ENCODE data around the gene VEPH1. TPM values are rescaled to one million over a fixed set of nuclear protein-coding genes. Genes with fewer than 3 reads are reported as not detected.

VEPH1 gene
- 4.3 TPM for polyA plus RNA-seq (2013, experiment 1 of 2)
- polyA plus RNA-seq (2013, experiment 2 of 2) = 4.6 TPM

DNA sequence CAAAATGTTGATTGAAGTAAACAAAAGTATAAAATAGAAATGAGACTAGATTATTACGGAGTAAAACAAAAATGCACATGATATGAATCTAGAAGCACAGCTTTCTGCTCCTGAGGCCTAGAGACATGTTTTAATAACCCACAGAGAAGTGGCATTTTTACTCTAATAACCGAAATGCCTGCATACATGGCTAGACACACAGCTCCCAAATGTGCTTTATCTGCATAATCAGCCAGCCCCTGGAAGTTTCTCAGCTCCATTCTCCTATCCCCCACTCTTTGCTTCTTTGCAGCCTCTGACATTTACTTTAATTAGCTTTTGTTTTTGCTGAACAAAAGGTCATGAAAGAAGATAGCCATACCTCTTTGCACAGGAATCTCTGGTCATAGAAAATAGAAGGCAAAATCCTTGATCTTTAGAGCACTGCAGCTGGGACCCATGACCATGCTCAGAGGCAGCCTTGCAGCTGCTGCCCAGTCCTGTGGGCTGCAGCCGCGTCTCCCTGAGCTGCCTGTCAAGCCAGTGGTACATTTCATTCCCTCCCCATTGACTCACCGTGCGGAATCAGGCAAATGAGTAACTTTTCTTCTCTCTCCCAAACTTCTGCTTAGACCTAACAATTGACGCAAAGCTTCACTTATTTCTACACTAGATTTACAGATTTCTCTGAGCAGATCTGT is at the start of gene VEPH1:
Gene VEPH1, minus strand, starts transcription at position 501 of the 680 bp plus-strand sequence. CDS start 8,067 bp downstream, outside the sequence.
- Histone ChIP-seq H3K4me2 (ENCODE audit: low read length) (no peak within 1 kb of the TSS), H3K23ac (ENCODE audit: low read length) (no peak within 1 kb of the TSS), H3K79me1 (ENCODE audit: low read length) (no peaks in the 10 kb centered on the region), H2AK5ac (ENCODE audit: low read length) (no peak within 1 kb of the TSS), H3K27ac (ENCODE audit: low read depth, low read length) (no peak within 1 kb of the TSS), H3K4me1 (ENCODE audit: control insufficient read depth, low read depth, low read length) (peaks cover 8% of the 10 kb centered on the region), H3K56ac (ENCODE audit: low read length) (peak within 1 kb of the TSS; percentile 38), H2BK15ac (replicated peaks; ENCODE audit: low read depth) (no peak within 1 kb of the TSS), H4K8ac (ENCODE audit: low read depth, low read length) (peak within 1 kb of the TSS; percentile 28), H2BK120ac (ENCODE audit: low read depth, low read length) (peak within 1 kb of the TSS; percentile 38), H4K5ac (ENCODE audit: low read length) (no peak within 1 kb of the TSS), H3K9ac (ENCODE audit: low read length) (no peak within 1 kb of the TSS), H3K4me3 (ENCODE audit: low read length) (no peak within 1 kb of the TSS), H2BK5ac (ENCODE audit: low read length) (no peak within 1 kb of the TSS), H3K4ac (ENCODE audit: low read depth, low read length) (no peak within 1 kb of the TSS), H3K27me3 (ENCODE audit: insufficient read depth, low read length, poor library complexity) (no peaks in the 10 kb centered on the region), H3K18ac (ENCODE audit: low read length) (no peak within 1 kb of the TSS), H3K36me3 (ENCODE audit: control insufficient read depth, insufficient read depth, low read length) (no peaks in the 10 kb centered on the region), H3K79me2 (ENCODE audit: control insufficient read depth, insufficient read depth, low read length) (no peaks in the 10 kb centered on the region)
- DNase-seq = peak; percentile 44
- WGBS (ENCODE audit: extremely low coverage, insufficient coverage, low lambda C conversion rate) = no CpG with 5 or more reads among the region's 7 CpGs

DNA sequence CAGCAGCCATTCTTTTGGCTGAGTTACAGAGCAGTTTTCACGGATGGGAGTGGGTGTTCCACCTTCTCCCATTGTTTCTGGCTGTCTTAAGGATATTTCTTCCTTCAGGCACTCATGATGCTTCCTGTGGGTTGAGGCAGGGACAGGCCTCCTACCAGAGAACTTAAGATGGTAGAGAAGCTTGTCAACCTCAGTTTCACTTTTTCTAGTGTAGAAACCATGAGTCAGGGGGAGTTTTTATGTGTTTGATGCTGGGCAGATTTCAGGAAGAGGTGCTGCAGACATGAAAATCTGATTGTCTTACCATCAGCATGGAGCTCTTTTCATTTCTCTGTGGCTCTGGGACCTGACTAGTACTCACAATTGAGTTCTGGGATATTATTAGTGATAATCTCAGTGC is 48.7 kb upstream of the VEPH1 start:
- Histone ChIP-seq H4K8ac (ENCODE audit: low read depth, low read length) (no peak overlapping the region), H3K18ac (ENCODE audit: low read length) (no peak overlapping the region), H3K79me1 (ENCODE audit: low read length) (no peaks in the 10 kb centered on the region), H2BK5ac (ENCODE audit: low read length) (no peak overlapping the region), H3K36me3 (ENCODE audit: control insufficient read depth, insufficient read depth, low read length) (no peaks in the 10 kb centered on the region), H2BK15ac (replicated peaks; ENCODE audit: low read depth) (no peak overlapping the region), H3K23ac (ENCODE audit: low read length) (no peak overlapping the region), H3K79me2 (ENCODE audit: control insufficient read depth, insufficient read depth, low read length) (no peaks in the 10 kb centered on the region), H3K27me3 (ENCODE audit: insufficient read depth, low read length, poor library complexity) (no peaks in the 10 kb centered on the region), H3K4me2 (ENCODE audit: low read length) (no peak overlapping the region), H2BK120ac (ENCODE audit: low read depth, low read length) (no peak overlapping the region), H3K4ac (ENCODE audit: low read depth, low read length) (no peak overlapping the region), H3K27ac (ENCODE audit: low read depth, low read length) (no peak overlapping the region), H3K9ac (ENCODE audit: low read length) (no peak overlapping the region), H2AK5ac (ENCODE audit: low read length) (no peak overlapping the region), H3K56ac (ENCODE audit: low read length) (no peak overlapping the region), H3K4me1 (ENCODE audit: control insufficient read depth, low read depth, low read length) (no peaks in the 10 kb centered on the region), H4K5ac (ENCODE audit: low read length) (no peak overlapping the region), H3K4me3 (ENCODE audit: low read length) (no peak overlapping the region)
- WGBS (ENCODE audit: extremely low coverage, insufficient coverage, low lambda C conversion rate) = no CpG with 5 or more reads among the region's 1 CpG
- DNase-seq = no peak

DNA sequence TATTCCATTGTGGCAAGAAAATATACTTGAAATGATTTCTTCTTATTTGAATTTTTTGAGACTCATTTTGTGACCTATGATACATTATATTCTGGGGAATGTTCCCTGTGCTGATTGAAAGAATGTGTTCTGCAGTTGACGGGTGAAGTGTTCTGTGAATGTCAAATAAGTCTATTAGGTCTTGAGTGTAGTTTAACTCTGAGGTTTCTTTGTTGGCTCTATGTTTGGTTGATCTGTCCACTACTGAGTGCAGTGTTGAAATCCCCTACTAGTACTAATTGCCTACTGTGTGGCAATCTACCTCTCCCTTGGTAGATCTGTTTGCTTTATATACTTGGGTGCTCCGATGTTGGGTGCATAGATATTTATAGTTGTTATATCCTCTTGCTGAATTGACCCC is 46.3 kb upstream of the VEPH1 start:
- Histone ChIP-seq H2BK120ac (ENCODE audit: low read depth, low read length) (no peak overlapping the region), H3K4me3 (ENCODE audit: low read length) (no peak overlapping the region), H2BK15ac (replicated peaks; ENCODE audit: low read depth) (no peak overlapping the region), H3K79me1 (ENCODE audit: low read length) (no peaks in the 10 kb centered on the region), H3K27ac (ENCODE audit: low read depth, low read length) (no peak overlapping the region), H3K23ac (ENCODE audit: low read length) (no peak overlapping the region), H3K4me2 (ENCODE audit: low read length) (no peak overlapping the region), H3K4me1 (ENCODE audit: control insufficient read depth, low read depth, low read length) (no peaks in the 10 kb centered on the region), H3K27me3 (ENCODE audit: insufficient read depth, low read length, poor library complexity) (no peaks in the 10 kb centered on the region), H3K9ac (ENCODE audit: low read length) (no peak overlapping the region), H3K4ac (ENCODE audit: low read depth, low read length) (no peak overlapping the region), H2BK5ac (ENCODE audit: low read length) (no peak overlapping the region), H4K5ac (ENCODE audit: low read length) (no peak overlapping the region), H3K56ac (ENCODE audit: low read length) (no peak overlapping the region), H3K36me3 (ENCODE audit: control insufficient read depth, insufficient read depth, low read length) (no peaks in the 10 kb centered on the region), H3K79me2 (ENCODE audit: control insufficient read depth, insufficient read depth, low read length) (no peaks in the 10 kb centered on the region), H3K18ac (ENCODE audit: low read length) (no peak overlapping the region), H2AK5ac (ENCODE audit: low read length) (no peak overlapping the region), H4K8ac (ENCODE audit: low read depth, low read length) (no peak overlapping the region)
- no peak for DNase-seq
- WGBS (ENCODE audit: extremely low coverage, insufficient coverage, low lambda C conversion rate) = no CpG with 5 or more reads among the region's 2 CpGs

DNA sequence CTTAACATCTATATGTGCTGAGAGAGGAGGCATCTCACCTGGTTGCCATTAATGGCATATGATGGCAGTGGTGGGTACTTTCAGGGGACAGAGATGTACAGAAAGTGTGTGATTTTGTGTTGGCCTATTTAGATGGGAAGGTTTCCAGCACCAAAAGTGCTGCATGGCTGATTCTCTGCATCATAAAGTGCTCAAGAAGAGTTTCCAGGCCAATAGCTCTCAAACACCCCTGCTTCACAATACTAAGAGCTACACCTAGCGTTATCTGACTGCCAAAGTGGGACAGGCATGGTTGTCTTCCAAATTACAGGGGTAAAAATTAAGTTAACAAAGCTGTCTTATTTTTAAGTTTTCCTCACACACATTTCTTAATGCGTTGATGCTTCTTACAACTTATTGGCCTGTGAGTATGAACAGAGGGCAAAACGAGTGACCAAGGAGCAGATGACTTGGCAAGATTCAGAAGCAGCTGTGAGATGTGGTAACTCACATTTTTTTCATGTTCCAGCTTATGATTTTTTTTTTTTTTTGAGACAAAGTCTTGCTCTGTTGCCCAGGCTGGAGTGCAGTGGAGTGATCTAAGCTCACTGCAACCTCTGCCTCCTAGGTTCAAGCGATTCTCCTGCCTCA is 41.4 kb upstream of the VEPH1 start:
- H3K18ac ChIP-seq (ENCODE audit: low read length) = no peak overlapping the region
- no peak overlapping the region for H3K9ac ChIP-seq (ENCODE audit: low read length)
- no peak overlapping the region for H2BK15ac ChIP-seq (replicated peaks; ENCODE audit: low read depth)
- no peak overlapping the region for H4K8ac ChIP-seq (ENCODE audit: low read depth, low read length)
- no peaks in the 10 kb centered on the region for H3K79me1 ChIP-seq (ENCODE audit: low read length)
- H3K36me3 ChIP-seq (ENCODE audit: control insufficient read depth, insufficient read depth, low read length) = no peaks in the 10 kb centered on the region
- no peak overlapping the region for H2BK120ac ChIP-seq (ENCODE audit: low read depth, low read length)
- DNase-seq = no peak
- no peak overlapping the region for H3K56ac ChIP-seq (ENCODE audit: low read length)
- H3K27ac ChIP-seq (ENCODE audit: low read depth, low read length) = no peak overlapping the region
- H3K4me2 ChIP-seq (ENCODE audit: low read length) = no peak overlapping the region
- WGBS (ENCODE audit: extremely low coverage, insufficient coverage, low lambda C conversion rate) = no CpG with 5 or more reads among the region's 4 CpGs
- no peaks in the 10 kb centered on the region for H3K27me3 ChIP-seq (ENCODE audit: insufficient read depth, low read length, poor library complexity)
- H4K5ac ChIP-seq (ENCODE audit: low read length) = no peak overlapping the region
- H3K4me3 ChIP-seq (ENCODE audit: low read length) = no peak overlapping the region
- H3K23ac ChIP-seq (ENCODE audit: low read length) = no peak overlapping the region
- no peak overlapping the region for H2BK5ac ChIP-seq (ENCODE audit: low read length)
- H3K4me1 ChIP-seq (ENCODE audit: control insufficient read depth, low read depth, low read length) = no peaks in the 10 kb centered on the region
- no peaks in the 10 kb centered on the region for H3K79me2 ChIP-seq (ENCODE audit: control insufficient read depth, insufficient read depth, low read length)
- no peak overlapping the region for H3K4ac ChIP-seq (ENCODE audit: low read depth, low read length)
- no peak overlapping the region for H2AK5ac ChIP-seq (ENCODE audit: low read length)

DNA sequence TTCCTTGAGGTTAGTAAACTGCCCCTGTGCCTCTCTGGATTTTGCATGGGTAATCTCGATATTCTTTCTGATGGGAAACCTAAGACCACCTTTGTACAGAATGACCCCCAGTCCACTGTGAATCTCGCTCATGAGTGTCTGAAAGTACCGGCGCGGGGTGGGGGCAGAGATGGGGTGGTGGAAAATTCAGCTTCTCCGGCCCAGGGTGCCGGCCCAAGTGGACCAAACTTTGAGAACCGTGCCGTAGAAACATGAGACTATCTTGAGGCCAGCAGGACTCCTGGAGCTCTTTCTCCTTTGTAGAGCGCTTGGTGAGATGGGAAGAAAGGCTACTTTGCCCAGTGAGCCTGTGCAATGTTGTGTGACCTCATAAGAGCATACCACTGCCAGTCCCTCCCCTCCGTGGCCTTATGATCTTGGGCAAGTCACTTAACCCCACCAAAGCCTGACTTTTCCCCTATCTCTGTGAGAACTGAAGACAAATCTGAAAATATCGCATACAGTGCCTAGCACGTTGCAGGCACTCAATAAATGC is 40.4 kb upstream of the VEPH1 start:
- no CpG with 5 or more reads among the region's 13 CpGs for WGBS (ENCODE audit: extremely low coverage, insufficient coverage, low lambda C conversion rate)

More for the DNA sequence above, 40.4 kb upstream of the VEPH1 start:
- Histone ChIP-seq H4K8ac (ENCODE audit: low read depth, low read length) (no peak overlapping the region), H3K4ac (ENCODE audit: low read depth, low read length) (no peak overlapping the region), H3K4me1 (ENCODE audit: control insufficient read depth, low read depth, low read length) (no peaks in the 10 kb centered on the region), H2BK15ac (replicated peaks; ENCODE audit: low read depth) (no peak overlapping the region), H2AK5ac (ENCODE audit: low read length) (no peak overlapping the region), H2BK5ac (ENCODE audit: low read length) (no peak overlapping the region), H3K56ac (ENCODE audit: low read length) (peak overlapping the region; percentile 80), H4K5ac (ENCODE audit: low read length) (no peak overlapping the region), H3K79me1 (ENCODE audit: low read length) (no peaks in the 10 kb centered on the region), H3K23ac (ENCODE audit: low read length) (no peak overlapping the region), H3K27me3 (ENCODE audit: insufficient read depth, low read length, poor library complexity) (no peaks in the 10 kb centered on the region), H3K36me3 (ENCODE audit: control insufficient read depth, insufficient read depth, low read length) (no peaks in the 10 kb centered on the region), H2BK120ac (ENCODE audit: low read depth, low read length) (no peak overlapping the region), H3K4me3 (ENCODE audit: low read length) (no peak overlapping the region), H3K79me2 (ENCODE audit: control insufficient read depth, insufficient read depth, low read length) (no peaks in the 10 kb centered on the region), H3K18ac (ENCODE audit: low read length) (no peak overlapping the region), H3K9ac (ENCODE audit: low read length) (peak overlapping the region; percentile 61), H3K4me2 (ENCODE audit: low read length) (peak overlapping the region; percentile 56), H3K27ac (ENCODE audit: low read depth, low read length) (no peak overlapping the region)
- no peak for DNase-seq

All from mesendoderm (in vitro differentiated cells).